HUDEP-2 (cell line): Measurements from ENCODE around the gene MRI1.
"Not testable (repeated sequence)": the region's sequence is repeated elsewhere in the genome, so short reads cannot be mapped to it uniquely, and the experiment has no call there.

Experiments
- DNase-seq, 76 experiments: peaks; one replicate each; lab custom pipeline; 2025; ENCODE audit not compliant: unreplicated experiment in 76 of 76; lab: John Stamatoyannopoulos, UW

Gene MRI1

DNA sequence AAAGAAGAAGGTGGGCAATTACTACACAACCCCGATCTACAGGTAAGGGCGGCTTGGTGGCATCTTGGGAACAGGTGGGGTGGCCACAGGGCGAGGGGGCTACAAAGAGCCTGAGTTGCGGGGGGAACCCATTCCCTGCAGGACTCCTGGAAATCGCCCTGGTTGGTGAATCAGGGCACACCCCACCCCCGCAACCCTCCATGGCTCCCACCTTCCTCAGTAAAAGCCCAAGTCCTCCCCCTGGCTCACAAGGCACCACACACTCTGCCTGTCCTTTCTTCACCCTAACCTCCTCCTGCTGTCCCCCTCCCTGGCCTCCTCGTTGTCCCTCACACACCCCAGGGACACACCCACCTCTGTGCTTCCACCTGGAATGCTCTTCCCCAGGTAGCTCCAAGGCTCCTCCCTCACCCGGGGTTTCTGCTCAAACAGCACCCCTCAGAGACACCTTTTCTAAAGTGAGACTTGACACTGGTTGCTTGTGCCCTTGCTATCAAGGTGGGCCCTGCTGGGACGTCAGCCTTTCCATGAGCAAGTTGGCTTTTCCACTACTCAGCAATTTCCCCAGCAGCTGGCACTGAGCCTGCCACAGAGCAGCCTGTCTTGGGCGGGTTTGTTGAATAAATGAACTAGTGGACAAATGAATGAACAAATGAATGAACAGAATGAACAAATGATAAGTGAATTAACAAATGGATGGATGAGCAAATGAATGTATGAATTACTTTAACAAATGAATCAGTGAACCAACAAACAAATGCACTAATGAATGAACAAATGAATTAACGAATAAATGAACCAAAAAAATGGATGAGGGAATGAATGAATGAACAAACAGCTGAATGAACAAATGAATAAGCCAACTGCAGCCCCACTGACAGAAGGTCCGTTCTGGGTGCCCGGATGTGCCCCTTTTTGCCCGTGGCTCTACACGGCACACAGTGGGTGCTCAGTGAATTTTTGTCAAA lies 6.2 kb upstream of the MRI1 start:
- DNase-seq: no peak

DNA sequence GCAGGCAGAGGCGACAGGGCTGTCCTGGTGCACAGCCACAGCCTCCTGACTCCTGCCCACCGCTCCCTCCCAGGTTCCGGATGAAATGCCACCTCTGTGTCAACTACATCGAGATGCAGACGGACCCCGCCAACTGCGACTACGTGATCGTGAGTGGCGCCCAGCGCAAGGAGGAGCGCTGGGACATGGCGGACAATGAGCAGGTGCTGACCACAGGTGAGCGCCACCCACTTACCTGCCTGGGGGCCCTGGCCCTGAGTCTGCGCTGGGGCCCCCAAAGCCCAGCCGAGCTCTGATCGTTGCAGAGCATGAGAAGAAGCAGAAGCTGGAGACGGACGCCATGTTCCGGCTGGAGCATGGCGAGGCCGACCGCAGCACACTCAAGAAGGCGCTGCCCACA lies 5.5 kb upstream of the MRI1 start:
- DNase-seq: no peak

DNA sequence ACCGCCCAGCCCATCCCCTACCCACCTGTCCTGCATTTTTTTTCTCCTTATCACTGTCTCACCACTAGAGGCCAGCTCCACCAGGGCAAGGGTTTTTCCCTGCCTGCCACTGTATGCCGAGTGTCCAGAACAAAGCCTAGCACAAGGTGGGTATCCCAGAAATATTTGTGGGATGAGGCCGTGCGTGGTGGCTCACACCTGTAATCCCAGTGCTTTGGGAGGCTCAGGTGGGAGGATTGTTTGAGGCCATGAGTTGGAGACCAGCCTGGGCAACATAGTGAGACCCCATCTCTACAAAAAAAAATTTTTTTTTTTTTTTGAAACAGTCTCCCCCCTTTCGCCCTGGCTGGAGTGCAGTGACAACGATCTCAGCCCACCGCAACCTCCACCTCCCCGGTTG lies 2.9 kb upstream of the MRI1 start:
- no peak for DNase-seq

DNA sequence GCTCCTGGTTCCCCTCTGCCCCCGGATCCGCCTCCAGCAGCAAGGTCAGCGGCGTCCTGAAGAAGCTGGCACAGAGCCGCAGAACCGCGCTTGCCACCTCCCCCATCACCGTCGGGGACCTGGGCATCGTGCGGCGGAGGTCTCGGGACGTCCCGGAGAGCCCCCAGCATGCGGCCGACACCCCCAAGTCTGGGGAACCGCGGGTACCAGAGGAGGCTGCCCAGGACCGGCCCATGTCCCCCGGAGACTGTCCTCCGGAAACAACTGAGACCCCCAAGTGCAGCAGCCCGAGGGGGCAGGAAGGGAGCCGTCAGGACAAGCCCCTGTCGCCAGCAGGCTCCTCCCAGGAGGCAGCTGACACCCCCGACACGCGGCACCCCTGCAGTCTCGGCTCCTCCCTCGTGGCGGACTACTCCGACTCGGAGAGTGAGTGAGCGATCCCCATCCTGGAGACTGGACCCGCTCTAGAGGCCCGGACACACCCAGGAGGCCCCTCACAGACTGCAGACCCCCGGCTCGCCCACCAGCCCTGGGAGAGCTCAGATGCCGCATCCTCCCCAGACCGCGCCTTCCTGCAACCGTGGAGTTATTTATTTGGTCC lies 1.6 kb upstream of the MRI1 start:
- no peak for DNase-seq

DNA sequence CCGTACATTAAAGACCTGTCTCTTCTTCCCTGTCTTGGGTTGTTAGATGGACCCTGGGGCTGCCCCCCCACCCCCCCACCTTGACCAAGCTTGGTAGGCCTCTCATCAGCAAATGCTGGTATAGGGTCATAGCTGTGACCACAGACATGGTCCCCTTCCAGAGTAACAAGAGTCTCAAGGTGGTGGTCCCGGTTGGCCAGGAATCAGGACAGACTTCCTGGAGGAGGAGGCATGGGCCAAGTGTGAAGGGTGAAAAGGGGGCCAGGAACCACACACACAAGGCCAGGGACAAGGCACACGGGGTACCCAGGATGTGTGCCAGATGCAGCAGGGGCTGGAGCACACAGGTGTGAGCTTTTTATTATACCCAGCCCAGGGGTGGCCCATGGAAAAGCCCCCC lies 1.1 kb upstream of the MRI1 start:
- DNase-seq: no peak

DNA sequence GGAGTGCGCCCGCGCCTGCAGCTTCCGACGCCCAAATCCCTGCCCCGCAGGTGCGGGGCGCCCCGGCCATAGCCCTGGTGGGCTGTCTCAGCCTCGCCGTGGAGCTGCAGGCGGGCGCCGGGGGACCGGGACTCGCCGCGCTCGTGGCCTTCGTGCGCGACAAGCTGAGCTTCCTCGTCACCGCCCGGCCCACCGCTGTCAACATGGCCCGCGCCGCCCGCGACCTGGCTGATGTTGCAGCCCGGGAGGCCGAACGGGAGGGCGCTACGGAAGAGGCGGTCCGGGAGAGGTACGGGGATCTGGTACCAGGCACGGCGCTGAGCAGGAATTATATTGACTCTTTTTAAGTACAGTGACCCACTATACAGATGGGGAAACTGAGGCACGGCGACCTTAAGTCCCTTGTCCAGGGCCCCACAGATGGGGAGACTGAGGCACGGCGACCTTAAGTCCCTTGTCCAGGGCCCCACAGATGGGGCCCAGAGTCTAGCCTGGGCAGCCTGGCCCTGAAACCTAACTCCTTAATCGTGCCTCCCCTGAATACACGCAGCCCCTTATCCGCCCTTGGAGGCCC lies 586 bp downstream of the MRI1 start:
- DNase-seq: peak in 19 of 76 experiments; percentile 10 to 47 (median 31)

DNA sequence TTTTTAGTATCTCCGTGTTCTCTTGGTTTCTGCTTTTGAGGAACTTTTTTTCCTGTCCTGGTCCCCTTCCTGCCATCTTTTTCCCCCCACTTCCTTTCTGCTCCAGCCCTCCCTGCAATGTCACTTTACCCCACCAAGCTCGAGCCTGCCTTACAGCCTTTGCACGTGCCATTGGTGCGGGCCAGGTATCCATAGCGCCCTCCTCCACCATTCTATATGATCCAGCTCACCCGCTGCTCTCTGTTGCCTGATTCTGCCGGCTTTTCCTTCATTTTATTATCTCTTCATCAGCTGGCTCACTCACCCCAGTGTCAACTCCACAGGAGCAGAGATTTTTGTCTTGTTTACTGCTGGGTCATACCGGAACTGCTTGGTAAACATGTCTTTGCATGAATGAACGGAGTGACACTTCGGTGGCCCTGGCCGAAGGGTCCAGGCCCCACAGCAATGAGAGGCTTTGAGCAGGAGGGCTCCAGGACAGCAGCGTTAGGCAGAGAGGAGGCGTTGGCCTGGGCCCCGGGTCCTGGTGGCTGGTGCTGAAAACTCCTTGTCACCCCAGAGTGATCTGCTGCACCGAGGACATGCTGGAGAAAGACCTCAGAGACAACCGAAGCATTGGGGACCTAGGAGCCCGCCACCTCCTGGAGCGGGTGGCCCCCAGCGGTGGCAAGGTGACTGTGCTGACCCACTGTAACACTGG lies 1.2 kb downstream of the MRI1 start:
- peak in 10 of 76 experiments; percentile 11 to 28 (median 19) for DNase-seq

DNA sequence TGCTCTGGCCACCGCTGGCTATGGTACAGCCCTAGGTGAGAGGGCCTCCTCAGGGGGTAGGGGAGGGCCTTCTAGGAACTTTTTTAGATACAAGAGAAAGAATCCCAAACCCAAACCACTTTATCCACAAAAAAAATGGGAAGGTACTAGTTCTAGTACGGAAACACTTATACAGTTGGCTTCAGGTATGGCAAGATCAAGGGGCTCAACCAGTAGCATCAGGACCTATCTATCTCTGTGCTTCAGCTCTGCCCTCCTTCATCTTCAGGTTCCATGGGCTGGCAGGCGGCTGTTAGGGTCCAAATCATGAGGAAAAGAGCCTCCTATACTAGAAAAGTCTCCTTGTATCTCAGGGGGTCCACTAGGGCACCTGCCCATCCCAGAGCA lies 1.8 kb downstream of the MRI1 start:
- no peak for DNase-seq

DNA sequence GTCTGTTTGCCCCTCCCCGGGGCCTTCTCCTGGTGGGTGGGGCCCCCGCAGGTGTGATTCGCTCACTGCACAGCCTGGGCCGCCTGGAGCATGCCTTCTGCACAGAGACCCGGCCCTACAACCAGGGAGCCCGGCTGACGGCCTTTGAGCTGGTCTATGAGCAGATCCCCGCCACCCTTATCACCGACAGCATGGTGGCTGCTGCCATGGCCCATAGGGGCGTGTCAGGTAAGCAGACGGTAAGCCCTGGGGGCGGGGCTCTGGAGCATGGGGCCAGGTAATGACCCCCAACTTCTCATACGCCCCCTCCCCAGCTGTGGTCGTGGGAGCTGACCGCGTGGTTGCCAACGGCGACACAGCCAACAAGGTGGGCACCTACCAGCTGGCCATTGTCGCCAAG lies 4.2 kb downstream of the MRI1 start:
- DNase-seq: no peak

DNA sequence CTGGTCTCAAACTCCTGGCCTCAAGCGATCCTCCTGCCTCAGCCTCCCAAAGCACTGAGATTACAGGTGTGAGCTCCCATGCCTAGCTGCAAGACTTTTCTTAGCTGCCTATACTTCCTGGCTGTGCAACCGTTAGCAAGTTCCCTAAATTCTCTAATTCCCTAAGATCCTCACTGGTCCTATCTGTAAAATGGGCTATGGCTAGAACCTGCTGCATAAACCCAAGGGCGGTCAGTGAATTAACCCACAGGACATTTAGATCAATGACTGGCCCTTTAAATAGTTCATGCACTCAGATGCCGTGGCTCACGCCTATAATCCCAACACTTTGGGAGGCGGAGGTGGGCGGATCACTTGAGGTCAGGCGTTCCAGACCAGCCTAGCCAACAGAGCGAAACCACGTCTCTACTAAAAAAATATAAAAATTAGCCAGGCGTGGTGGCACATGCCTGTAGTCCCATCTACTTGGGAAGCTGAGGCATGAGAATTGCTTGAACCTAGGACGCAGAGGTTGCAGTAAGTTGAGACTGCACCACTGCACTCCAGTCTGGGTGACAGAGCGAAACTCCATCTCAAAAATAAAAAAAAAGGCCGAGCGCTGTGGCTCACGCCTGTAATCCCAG lies 5.8 kb downstream of the MRI1 start:
- DNase-seq: no peak

DNA sequence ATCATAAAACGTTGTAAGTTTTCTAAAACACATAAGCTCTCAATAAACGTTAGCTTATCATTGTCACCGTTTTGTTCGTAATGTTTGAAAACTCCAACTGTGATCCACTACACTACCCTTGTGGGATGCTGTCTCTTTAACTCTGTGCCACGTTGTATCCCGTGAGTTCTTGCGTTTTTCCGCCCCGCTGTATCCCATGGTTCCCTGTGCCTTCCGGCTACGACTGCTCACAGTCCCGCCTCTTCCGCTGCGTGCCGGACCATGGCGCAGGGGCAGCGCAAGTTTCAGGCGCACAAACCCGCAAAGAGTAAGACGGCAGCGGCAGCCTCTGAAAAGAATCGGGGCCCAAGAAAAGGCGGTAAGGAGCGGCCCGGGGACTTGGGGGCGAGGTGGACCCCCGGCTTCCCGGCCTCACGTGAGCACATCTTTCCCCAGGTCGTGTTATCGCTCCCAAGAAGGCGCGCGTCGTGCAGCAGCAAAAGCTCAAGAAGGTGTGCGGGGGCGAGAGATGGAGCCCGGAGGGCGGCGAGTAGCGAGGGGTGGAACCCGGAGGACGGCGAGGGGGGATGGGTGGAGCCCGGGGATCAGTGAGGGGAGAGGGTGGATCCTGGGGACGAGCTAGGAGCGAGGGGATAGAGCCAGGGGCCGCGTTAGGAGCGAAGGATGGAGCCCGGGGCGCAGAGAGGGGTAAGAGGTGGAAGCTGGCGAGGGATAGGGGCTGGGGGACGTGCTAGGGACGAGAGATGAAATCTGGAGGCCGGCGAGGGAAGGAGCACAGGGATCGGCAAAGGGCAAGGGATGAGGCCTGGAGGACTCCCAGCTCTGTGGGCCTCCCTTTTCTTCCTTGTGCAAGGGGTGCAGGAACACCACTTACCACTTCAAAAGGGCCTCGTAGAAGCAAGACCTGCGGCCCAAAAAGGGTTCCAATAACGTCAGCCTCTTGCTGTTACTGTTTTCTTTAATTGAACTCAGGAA lies 10.2 kb downstream of the MRI1 start, which contains the start of gene C19orf53:
Gene C19orf53 (plus strand): TSS at position 240 of the 975 bp plus-strand sequence. CDS start 22 bp downstream, at position 262.
- DNase-seq: peak in 75 of 76 experiments; percentile 55 to 96 (median 86)

DNA sequence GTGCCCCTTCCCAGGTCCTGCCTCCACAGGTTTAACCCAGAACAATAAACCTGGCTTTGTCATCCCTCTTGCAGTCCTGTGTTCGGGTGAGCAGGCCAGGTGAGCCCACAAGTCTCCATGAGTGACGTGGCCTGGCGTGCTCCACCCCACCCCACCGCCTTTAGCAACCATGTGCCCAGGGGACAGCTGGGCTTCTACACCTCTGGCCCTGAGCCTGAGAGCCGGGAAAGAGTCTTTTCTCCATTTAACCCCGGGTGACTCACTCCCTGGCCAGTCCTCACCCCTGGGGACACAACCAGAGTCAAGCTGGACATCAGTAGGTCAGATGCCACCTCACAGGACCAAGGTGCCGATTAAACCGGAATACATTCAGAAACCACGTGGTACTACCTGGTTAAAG lies 14.1 kb downstream of the MRI1 start:
- DNase-seq: no peak

DNA sequence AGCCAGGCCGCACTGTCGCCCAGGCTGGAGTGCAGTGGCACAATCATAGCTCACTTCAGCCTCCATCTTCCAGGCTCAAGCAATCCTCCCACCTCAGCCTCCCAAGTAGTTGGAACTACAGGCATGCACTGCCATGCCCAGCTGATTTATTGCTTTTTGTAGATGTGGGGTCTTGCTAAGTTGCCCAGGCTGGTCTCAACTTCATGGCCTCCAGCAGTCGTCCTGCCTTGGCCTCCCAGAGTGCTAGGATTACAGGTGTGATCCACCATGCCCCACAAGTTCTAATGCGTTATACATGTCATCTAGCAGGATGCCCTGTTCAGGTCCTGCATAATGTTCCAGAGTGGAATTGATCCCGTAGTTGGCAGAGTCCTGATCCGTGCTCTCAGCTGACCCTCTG lies 14.5 kb downstream of the MRI1 start:
- no peak for DNase-seq

DNA sequence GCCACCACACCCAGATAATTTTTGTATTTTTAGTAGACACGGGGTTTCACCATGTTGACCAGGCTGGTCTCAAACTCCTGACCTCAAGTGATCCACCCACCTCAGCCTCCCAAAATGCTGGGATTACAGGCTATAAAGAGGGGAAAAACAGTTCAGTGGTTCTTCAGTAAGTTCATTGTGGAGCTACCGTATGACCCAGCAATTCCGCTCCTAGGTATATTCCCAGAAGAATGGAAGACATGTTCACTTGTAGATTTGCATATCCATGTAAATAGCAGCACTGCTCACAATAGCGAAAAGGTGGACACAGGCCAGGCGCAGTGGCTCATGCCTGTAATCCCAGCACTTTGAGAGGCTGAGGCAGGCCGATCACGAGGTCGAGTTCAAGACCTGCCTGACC lies 15.5 kb downstream of the MRI1 start:
- DNase-seq: not testable (repeated sequence)

DNA sequence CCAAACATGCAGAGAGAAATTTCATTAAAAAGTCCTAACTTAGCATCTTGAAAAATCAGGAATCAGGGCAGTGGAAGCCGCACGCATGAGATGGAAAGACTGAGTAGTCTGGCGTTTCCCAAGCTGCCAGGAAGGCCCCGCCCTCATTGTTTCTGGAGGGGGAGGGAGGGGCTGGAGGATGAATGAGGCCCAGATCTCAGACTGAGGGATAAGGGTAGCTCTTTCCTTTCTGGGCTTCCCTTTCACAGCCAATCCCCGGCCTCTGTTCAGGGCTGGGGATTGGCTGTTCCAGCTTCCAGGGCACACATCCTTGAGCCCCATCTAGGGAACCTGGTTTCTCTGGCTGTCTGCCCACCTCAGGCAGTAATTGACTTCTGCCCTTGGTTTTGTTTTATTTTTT lies 17.2 kb downstream of the MRI1 start:
- DNase-seq: peak in 18 of 76 experiments; percentile 9 to 42 (median 22)

DNA sequence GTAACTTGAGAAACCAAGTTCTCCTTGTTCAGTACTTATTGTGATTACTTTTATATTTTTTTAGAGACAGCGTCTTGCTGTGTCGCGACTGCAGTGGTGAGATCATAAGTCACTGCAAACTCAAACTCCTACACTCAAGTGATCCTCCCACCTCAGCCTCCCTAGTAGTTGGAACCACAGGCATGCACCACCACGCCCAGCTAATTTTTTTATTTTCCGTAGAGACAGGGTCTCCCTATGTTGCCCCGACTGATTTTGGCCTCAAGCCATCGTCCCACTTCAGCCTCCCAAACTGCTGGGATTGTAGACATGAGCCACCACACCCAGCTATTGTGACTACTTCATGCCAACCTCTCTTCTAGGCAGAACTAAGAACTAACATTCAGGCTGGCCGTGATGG lies 18.2 kb downstream of the MRI1 start:
- DNase-seq: peak in 8 of 76 experiments; percentile 7 to 61 (median 36)

DNA sequence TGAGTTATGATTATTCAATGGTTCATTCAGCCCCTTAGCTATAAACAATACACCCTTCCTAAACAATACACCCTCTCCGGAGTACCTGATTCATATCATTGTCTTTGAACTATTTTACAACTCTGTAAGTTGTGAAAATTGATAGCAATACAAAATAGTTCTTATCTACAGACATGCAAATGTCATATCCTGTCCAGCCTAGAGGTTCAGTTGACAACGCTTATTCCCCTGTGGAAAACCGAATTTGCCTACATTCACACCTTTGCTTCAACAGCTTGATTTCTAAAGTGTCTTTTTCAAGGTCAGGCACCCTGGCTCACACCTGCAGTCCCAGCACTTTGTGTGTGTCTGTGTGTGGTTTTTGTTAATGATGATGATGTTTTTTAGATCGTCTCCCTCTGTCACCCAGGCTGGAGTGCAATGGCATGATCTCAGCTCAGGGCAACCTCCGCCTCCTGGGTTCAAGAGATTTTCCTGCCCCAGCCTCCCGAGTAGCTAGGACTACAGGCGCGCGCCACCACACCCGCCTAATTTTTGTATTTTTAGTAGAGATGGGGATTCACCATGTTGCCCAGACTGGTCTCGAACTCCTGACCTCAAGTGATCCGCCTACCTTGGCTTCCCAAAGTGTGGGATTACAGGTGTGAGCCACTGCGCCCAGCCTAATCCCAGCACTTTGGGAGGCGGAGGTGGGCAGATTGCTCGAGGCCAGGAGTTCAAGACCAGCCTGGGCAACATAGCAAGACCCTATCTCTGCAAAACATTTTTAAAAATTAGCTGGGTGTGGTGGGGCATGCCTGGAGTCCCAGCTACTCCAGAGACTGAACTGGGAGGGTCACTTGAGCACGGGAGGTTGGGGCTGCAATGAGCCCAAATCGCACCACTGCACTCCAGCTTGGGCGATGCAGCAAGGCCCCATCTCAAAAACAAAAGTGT lies 19.5 kb downstream of the MRI1 start:
- DNase-seq: no peak

DNA sequence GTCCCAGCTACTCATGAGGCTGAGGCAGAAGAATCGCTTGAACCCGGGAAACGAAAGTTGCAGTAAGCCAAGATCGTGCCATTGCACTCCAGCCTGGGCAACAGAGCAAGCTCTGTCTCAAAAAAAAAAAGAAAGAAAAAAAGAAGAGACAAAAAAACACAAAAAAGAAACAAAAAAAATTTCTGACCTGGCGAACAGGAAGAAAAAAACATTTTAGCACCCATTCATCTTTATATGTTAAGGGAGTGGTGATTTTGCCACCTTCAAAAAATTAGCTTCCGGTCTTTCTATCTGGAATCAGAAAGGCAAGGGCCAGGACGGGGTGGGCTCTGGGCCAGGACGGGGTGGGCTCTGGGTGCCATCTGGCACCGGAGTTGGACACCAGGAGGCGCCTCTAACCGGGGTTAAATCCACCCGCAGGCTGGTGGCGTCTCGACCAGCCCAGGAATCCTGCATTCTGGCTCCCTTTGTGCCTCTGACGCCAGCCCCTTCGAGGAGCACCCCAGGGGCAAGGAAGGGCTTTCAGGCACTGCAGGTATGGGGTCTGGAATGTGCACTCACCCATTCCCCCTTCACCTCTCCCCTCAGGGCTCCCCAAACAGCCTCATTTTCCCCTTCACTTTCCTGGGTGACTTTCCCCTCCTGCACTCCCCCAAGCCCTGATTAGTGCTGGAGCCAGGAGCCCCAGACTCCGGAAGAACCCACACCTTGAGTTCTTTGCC lies 20.6 kb downstream of the MRI1 start:
- peak in 65 of 76 experiments; percentile 15 to 78 (median 61) for DNase-seq
